Keratinocyte (primary cell): ENCODE measurements around the gene SEC23A. TPM values are rescaled to one million over a fixed set of nuclear protein-coding genes. Genes with fewer than 3 reads are reported as not detected.
"Not testable (repeated sequence)": the region's sequence is repeated elsewhere in the genome, so short reads cannot be mapped to it uniquely, and the experiment has no call there.

Experiments
- DNase-seq: peaks from one replicate; pipeline ENCODE4 v3.0.0-alpha.2; 2011; ENCODE audit warnings: low read depth, missing footprints, low spot score
- FAIRE-seq: peaks from 2 replicates; lab custom pipeline; 2011; peaks lifted over from hg19 to GRCh38; lab: Jason Lieb, UNC
- H2AFZ ChIP-seq: 2 replicates; pipeline ENCODE4 v1.6.0; 2012; ENCODE audit warnings: low read length, control low read depth, inconsistent platforms; ENCODE audit not compliant: control insufficient read depth
- H3K27ac ChIP-seq: 2 replicates; pipeline ENCODE4 v1.5.1; 2011; ENCODE audit warnings: low read length; ENCODE audit not compliant: control insufficient read depth, insufficient read depth
- H3K27me3 ChIP-seq: 3 replicates; pipeline ENCODE4 v1.6.0; 2011; ENCODE audit warnings: low read length; ENCODE audit not compliant: control insufficient read depth, insufficient read depth; ENCODE audit errors: extremely low read depth
- H3K36me3 ChIP-seq, 2 experiments: 2 replicates in 1 of 2; 3 replicates in 1 of 2; pipeline ENCODE4 v1.5.1; 2011; ENCODE audit warnings: low read length in 2 of 2, mild to moderate bottlenecking in 1 of 2; ENCODE audit not compliant: control insufficient read depth in 2 of 2, insufficient read depth in 2 of 2; ENCODE audit errors: extremely low read depth in 1 of 2
- H3K4me1 ChIP-seq: 3 replicates; pipeline ENCODE4 v1.5.1; 2011; ENCODE audit warnings: low read length; ENCODE audit not compliant: control insufficient read depth, insufficient read depth; ENCODE audit errors: extremely low read depth
- H3K4me2 ChIP-seq: 3 replicates; pipeline ENCODE4 v1.6.0; 2011; ENCODE audit warnings: low read depth, low read length; ENCODE audit not compliant: control insufficient read depth, insufficient read depth; ENCODE audit errors: extremely low read depth
- H3K4me3 ChIP-seq, 3 experiments: fragments of 200-600 bp in 1 of 3; sonication (generic) in 1 of 3; 2 replicates in 2 of 3; 3 replicates in 1 of 3; pipeline ENCODE4 v1.5.1; 2011 to 2016; ENCODE audit warnings: low read length in 3 of 3, mild to moderate bottlenecking in 3 of 3, control low read depth in 2 of 3, inconsistent platforms in 1 of 3, low read depth in 1 of 3, mixed read lengths in 1 of 3, mixed run types in 1 of 3, moderate library complexity in 1 of 3; ENCODE audit not compliant: control insufficient read depth in 2 of 3, insufficient read depth in 2 of 3; ENCODE audit errors: extremely low read depth in 1 of 3
- H3K79me2 ChIP-seq: 2 replicates; pipeline ENCODE4 v1.6.0; 2012; ENCODE audit warnings: low read length; ENCODE audit not compliant: control insufficient read depth, insufficient read depth
- H3K9ac ChIP-seq: 3 replicates; pipeline ENCODE4 v1.6.0; 2011; ENCODE audit warnings: low read length; ENCODE audit not compliant: control insufficient read depth, insufficient read depth; ENCODE audit errors: extremely low read depth
- H3K9me1 ChIP-seq: 3 replicates; pipeline ENCODE4 v1.6.0; 2011; ENCODE audit warnings: low read length; ENCODE audit not compliant: control insufficient read depth, insufficient read depth; ENCODE audit errors: extremely low read depth
- H3K9me3 ChIP-seq: 2 replicates; pipeline ENCODE4 v1.5.1; 2012; ENCODE audit warnings: low read depth, low read length; ENCODE audit not compliant: control insufficient read depth
- H4K20me1 ChIP-seq: 3 replicates; pipeline ENCODE4 v1.6.0; 2011; ENCODE audit warnings: low read length; ENCODE audit not compliant: control insufficient read depth, insufficient read depth; ENCODE audit errors: extremely low read depth
- EZH2 ChIP-seq: IDR thresholded peaks from one replicate; pipeline ENCODE4 v1.6.1; 2012; ENCODE audit warnings: inconsistent platforms, mild to moderate bottlenecking, low read length, moderate library complexity
- dilution Hi-C: fragments of 300-500 bp; cut with MboI; formaldehyde crosslinking; loops from one replicate; pipeline ENCODE4 v1.7.0; 2020; ENCODE audit warnings: low sequenced_read_pairs; ENCODE audit not compliant: extremely low pct_ligation_motif_present
- polyA plus RNA-seq, 5 experiments: library from polyadenylated mRNA; depleted of rRNA in 3 of 5; stranded (reverse) in 3 of 5; stranded (forward) in 1 of 5; unstranded in 1 of 5; fragments of >200 nt; gene quantifications; 1 replicate in 1 of 5; 2 replicates in 3 of 5; 3 replicates in 1 of 5; pipeline versions ENCODE4 v1.2.1 to v1.2.3, GENCODE V29; 2011 to 2012; ENCODE audit warnings: missing spikeins in 2 of 5, low read depth in 1 of 5, low replicate concordance in 1 of 5
- TF ChIP-seq, protein P1 (sequence below), 3 experiments: IDR thresholded peaks in 1 of 3; conservative IDR thresholded peaks in 1 of 3; optimal IDR thresholded peaks in 1 of 3; 2 replicates in 2 of 3; 3 replicates in 1 of 3; pipeline versions ENCODE3 to v1.5.1; 2011; ENCODE audit warnings: low read length in 3 of 3, mild to moderate bottlenecking in 3 of 3, moderate library complexity in 2 of 3, control low read depth in 1 of 3, inconsistent platforms in 1 of 3; ENCODE audit not compliant: insufficient read depth in 2 of 3; ENCODE audit errors: extremely low read depth in 1 of 3

The SEC23A gene
- polyA plus RNA-seq, 1 donor (not counting 4 experiments of a cell fraction or from before 2014, with no cell fraction given): 79.6 TPM

DNA sequence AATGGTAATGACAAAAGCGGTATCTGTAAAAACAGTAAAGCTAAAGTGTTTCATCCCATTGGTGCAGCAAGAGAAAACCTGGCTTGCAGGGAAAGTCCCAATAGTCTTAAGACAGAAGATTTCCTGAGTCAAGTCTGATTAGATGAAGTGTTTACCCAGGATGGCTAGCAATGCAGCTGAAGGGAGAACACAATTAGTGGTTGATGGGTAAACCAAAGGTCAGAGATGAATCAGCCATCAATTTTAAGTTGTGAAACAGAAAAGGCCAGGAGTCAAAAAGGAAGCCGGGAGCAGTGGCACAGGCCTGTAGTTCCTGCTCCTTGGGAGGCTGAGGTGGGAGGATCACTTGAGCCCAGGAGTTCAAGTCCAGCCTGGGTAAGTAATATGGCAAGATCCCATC is 52.6 kb downstream of the SEC23A start:
- Histone ChIP-seq H3K9ac (no peak overlapping the region), H3K4me1 (no peaks in the 10 kb centered on the region), H3K27me3 (no peaks in the 10 kb centered on the region), H4K20me1 (no peaks in the 10 kb centered on the region), H3K27ac (no peak overlapping the region), H3K4me2 (no peak overlapping the region), H3K36me3 (peaks cover 0 to 13% of the 10 kb centered on the region in 2 experiments), H3K9me3 (no peaks in the 10 kb centered on the region), H3K9me1 (no peaks in the 10 kb centered on the region), H3K79me2 (no peaks in the 10 kb centered on the region), H3K4me3 (no peak overlapping the region), H2AFZ (no peak overlapping the region)
- DNase-seq (no peak), FAIRE-seq (no peak)
- dilution Hi-C loops: no loop called here
- no peak for TF ChIP-seq EZH2
- TF ChIP-seq, protein P1, sequence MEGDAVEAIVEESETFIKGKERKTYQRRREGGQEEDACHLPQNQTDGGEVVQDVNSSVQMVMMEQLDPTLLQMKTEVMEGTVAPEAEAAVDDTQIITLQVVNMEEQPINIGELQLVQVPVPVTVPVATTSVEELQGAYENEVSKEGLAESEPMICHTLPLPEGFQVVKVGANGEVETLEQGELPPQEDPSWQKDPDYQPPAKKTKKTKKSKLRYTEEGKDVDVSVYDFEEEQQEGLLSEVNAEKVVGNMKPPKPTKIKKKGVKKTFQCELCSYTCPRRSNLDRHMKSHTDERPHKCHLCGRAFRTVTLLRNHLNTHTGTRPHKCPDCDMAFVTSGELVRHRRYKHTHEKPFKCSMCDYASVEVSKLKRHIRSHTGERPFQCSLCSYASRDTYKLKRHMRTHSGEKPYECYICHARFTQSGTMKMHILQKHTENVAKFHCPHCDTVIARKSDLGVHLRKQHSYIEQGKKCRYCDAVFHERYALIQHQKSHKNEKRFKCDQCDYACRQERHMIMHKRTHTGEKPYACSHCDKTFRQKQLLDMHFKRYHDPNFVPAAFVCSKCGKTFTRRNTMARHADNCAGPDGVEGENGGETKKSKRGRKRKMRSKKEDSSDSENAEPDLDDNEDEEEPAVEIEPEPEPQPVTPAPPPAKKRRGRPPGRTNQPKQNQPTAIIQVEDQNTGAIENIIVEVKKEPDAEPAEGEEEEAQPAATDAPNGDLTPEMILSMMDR (optimal IDR thresholded peaks at IDR 0.05 in 1 of 3, IDR thresholded peaks at IDR 0.05 in 1 of 3, conservative IDR thresholded peaks at IDR 0.05 in 1 of 3; ENCODE audit: extremely low read depth in 1 of 3, insufficient read depth in 2 of 3, low read length in 3 of 3): no peak

DNA sequence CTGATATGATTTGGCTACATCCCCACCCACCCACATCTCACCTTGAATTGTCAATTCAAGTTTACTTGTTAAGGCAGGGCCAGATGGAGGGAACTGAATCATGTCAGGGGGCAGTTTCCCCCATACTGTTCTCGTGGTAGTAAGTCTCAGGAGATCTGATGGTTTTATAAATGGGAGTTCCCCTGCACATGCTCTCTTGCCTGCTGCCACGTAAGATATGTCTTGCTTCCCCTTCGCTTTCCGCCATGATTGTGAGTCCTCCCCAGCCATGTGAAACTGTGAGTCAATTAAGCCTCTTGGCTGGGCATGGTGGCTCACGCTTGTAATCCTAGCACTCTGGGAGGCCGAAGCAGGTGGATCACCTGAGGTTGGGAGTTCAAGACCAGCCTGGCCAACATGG is 57.1 kb downstream of the SEC23A start:
- H2AFZ ChIP-seq, dilution Hi-C loops, H3K4me3 ChIP-seq, H4K20me1 ChIP-seq, FAIRE-seq, H3K79me2 ChIP-seq, H3K4me2 ChIP-seq, H3K9me3 ChIP-seq, H3K27me3 ChIP-seq, H3K4me1 ChIP-seq, H3K27ac ChIP-seq, H3K9me1 ChIP-seq, DNase-seq, H3K9ac ChIP-seq: not testable (repeated sequence)
- H3K36me3 ChIP-seq: peaks cover 3 to 13% of the 10 kb centered on the region in 2 experiments

DNA sequence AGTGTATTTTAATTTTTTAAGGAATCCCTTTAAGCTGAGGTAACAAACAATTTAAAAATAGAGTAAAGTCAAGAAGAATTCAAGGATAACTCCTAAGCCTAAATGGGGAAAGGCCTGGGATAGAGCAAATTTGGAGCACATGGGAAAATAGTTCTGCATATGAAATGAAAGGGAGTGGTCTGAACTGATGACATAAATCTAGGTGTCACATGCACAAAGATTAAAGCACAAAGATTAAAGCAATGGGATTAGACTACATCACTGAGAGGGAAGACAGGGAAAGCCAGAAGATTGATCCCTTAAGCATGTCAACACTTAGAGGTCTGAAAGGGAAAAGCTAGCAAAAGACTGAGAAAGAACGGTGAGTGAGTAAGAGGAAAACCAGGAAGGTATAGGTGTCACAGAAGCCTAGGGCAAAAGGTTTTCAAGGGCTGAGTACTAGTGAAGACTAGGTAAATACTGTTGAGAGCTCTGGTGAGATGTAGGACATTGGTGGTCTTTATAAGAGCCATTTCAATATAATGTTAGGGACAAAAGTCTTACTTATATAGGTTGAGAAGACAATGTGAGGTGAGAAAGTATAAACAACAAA is 59.6 kb downstream of the SEC23A start:
- dilution Hi-C loops: no loop called here
- Histone ChIP-seq H3K9me1 (no peaks in the 10 kb centered on the region), H3K27me3 (no peaks in the 10 kb centered on the region), H3K9me3 (no peaks in the 10 kb centered on the region), H2AFZ (no peak overlapping the region), H3K36me3 (peaks cover 11 to 17% of the 10 kb centered on the region in 2 experiments), H3K9ac (no peak overlapping the region), H4K20me1 (no peaks in the 10 kb centered on the region), H3K4me3 (no peak overlapping the region), H3K27ac (no peak overlapping the region), H3K4me2 (no peak overlapping the region), H3K4me1 (no peaks in the 10 kb centered on the region), H3K79me2 (no peaks in the 10 kb centered on the region)
- TF ChIP-seq, protein P1 (optimal IDR thresholded peaks at IDR 0.05 in 1 of 3, IDR thresholded peaks at IDR 0.05 in 1 of 3, conservative IDR thresholded peaks at IDR 0.05 in 1 of 3; ENCODE audit: extremely low read depth in 1 of 3, insufficient read depth in 2 of 3, low read length in 3 of 3): no peak
- no peak for TF ChIP-seq EZH2
- DNase-seq (no peak), FAIRE-seq (no peak)
